ENCODE measurements around the gene ACSL3.

- TF ChIP-seq, protein P1, sequence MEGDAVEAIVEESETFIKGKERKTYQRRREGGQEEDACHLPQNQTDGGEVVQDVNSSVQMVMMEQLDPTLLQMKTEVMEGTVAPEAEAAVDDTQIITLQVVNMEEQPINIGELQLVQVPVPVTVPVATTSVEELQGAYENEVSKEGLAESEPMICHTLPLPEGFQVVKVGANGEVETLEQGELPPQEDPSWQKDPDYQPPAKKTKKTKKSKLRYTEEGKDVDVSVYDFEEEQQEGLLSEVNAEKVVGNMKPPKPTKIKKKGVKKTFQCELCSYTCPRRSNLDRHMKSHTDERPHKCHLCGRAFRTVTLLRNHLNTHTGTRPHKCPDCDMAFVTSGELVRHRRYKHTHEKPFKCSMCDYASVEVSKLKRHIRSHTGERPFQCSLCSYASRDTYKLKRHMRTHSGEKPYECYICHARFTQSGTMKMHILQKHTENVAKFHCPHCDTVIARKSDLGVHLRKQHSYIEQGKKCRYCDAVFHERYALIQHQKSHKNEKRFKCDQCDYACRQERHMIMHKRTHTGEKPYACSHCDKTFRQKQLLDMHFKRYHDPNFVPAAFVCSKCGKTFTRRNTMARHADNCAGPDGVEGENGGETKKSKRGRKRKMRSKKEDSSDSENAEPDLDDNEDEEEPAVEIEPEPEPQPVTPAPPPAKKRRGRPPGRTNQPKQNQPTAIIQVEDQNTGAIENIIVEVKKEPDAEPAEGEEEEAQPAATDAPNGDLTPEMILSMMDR (IDR thresholded peaks at IDR 0.05) = no peak
- TF ChIP-seq POLR2A (IDR thresholded peaks at IDR 0.05) = no peak
Observed at GRCh38 chr2:222866358-222866960, 5.6 kb downstream of the ACSL3 start.

Measured in Peyer's patch (tissue), 4 donors.